Right hindlimb (tissue), 1 donor: ENCODE measurements around the gene POLR2E.

Source experiments
- DNase-seq: peaks from one replicate; pipeline ENCODE4 v3.0.0-alpha.2; 2018

Gene POLR2E

DNA sequence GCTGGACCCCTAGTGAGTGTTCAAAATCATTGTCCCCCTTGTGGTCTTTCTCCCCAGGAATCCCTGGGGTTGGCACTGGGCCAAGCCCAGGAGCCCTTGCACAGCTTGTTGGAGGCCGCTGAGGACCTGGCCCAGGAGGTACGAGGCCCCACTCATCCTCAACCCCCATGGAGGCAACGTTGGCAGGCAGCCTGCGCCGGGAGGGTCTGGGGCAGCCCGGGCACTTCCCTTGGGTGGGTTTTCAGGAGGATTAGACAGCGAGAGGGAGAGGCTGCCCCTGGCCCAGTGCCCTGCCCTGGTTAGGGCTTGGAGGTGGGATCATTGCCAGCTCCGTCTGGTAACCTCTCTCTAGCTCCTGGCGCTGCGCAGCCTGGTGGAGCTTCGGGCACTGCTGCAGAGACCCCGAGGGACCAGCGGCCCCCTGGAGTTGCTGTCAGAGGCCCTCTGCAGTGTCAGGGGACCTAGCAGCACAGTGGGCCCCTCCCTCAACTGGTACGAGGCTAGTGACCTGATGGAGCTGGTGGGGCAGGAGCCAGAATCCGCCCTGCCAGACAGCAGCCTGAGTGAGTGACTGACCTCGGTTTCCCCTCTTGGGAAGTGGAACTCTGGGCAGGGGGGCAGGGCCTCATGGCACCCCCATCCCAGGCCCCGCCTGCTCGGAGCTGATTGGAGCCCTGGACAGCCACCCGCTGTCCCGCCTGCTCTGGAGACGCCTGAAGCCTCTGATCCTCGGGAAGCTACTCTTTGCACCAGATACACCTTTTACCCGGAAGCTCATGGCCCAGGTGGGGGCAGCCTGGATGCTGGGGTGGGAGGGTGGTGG lies 52.3 kb downstream of the POLR2E start:
- no peak for DNase-seq

DNA sequence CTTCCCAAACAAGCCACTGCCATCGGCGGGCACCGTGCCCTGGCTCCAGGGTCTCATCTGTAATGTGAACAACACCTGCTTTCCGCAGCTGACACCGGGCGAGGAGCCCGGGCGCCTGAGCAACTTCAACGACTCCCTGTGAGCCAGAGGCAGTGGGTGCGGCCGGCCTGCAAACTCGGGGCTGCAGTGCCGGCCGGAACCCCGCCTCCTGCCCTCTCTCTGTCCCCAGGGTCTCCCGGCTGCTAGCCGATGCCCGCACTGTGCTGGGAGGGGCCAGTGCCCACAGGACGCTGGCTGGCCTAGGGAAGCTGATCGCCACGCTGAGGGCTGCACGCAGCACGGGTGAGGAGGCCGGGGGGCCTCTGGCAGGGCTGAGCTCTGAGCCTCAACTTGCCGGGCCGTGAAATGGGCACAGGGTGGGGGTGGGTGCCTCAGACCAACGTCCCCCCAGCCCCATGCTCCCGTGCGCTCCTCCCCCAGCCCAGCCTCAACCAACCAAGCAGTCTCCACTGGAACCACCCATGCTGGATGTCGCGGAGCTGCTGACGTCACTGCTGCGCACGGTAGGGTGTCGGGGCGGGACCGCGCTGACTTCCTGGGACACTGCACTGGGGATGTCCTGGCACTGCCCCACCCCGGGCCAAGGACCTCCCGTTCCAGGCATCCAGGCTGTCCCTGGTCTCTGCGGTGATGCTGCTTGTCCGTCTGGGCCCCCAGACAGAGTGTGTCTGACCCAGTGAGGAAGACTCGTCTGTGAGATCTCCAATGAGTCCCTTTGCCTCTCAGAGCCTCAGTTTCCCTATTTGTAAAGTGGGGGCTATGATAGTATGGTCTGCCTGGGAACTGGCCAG lies 53.1 kb downstream of the POLR2E start:
- DNase-seq = peak; percentile 73

DNA sequence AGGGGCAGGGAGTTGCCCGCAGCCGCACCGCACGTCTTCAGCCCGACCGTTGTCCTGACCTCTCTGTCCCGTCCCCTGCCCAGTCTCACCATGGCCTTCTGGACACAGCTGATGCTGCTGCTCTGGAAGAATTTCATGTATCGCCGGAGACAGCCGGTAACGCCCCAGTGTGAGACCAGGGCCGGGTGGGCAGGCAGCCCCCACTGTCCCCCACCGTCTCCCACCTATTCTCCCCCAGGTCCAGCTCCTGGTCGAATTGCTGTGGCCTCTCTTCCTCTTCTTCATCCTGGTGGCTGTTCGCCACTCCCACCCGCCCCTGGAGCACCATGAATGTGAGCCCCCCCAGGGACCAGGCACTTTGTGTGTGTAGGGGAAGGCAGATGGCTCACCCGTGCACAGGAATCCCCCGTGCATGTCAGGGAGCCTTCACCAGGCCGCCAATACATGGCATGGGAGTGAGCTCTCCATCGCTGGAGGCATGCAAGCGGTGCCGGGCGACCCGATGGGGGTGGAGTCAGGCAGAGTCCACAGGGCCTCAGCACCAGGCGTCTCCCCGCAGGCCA lies 53.8 kb downstream of the POLR2E start:
- no peak for DNase-seq

DNA sequence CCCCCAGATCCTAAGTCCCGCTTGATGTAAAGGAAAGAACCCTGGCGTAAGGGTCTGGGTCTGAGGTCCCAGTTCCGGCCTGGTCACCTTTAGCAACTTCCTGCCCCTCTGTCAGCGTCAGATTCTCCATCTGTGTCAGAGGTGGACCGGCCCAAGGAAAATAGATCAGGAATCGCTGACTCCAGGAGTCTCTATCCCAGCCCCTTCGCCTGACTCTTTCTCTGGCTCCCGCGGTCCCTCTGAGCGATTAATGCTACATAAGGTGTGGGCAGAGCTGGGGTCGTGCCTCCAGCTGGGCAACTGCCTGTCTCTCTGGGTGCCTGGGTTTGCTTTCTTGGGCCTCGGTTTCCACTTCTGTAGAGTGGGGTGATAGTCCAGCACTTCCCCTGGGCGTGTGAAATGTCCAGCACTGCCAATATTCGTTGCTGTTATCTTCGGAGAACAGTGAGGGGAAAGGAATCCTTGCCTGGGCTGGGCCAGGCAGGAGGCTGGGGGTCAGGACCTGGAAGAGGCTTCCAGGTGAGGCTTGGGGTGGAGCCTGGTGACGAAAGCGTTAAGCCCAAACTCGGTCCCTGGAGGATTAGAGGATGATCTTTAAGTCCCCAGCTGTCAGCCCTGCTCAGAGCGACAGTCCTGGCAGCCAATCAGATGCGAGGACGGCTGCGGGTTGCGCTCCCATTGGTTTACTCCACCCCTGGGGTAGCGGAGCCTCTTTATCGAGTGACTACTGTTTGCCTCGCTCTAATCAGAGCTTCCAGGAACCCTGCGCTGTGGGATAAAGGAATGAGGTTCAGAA lies 54.5 kb downstream of the POLR2E start:
- DNase-seq = peak; percentile 89

GRCh38 chr19:1039646-1040475 lies 55.3 kb downstream of the POLR2E start, which contains the start of gene ABCA7:
TSS of gene ABCA7 (plus strand) at chr19:1040107. CDS start at chr19:1041362, 1,255 bp downstream.
- peak; percentile 95 for DNase-seq

- no peak for DNase-seq
Measured at GRCh38 chr19:1038978-1039645, 56.1 kb downstream of the POLR2E start.

DNA sequence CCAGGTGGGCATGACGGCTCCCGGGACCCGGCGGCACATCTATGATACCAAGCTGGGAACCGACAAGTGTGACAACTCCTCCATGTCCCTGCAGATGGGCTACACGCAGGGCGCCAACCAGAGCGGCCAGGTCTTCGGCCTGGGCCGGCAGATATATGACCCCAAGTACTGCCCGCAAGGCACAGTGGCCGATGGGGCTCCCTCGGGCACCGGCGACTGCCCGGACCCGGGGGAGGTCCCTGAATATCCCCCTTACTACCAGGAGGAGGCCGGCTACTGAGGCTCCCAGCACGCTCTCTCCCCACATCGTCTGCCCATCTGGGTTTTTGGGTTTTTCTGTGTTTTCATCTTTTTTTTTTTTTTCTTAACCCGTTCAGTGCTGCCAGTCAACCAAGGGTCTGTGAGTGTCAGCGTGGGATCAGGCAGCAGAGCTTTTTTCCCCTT lies 57.5 kb downstream of the POLR2E start:
- DNase-seq = no peak
